ENCODE measurements around the gene MEIKIN. TPM values are rescaled to one million over a fixed set of nuclear protein-coding genes. Genes with fewer than 3 reads are reported as not detected.
A peak's percentile ranks its signal among the peaks of the same experiment; 100 is the strongest.

Gene MEIKIN
- total and polyA plus RNA-seq, 2 experiments from 2014 or later, result not detected

- Histone ChIP-seq H3K79me2 (replicated peaks; ENCODE audit: insufficient read depth) (no peaks in the 10 kb centered on the region), H3K4me3 (no peak overlapping the region), H3K27me3 (ENCODE audit: insufficient read depth) (no peaks in the 10 kb centered on the region), H2AFZ (no peak overlapping the region), H3K27ac (ENCODE audit: low read depth) (no peak overlapping the region), H3K9me2 (ENCODE audit: insufficient read depth) (peaks cover 3% of the 10 kb centered on the region; the same call in 1 of the 2 replicates), H3K36me3 (ENCODE audit: insufficient read depth) (no peaks in the 10 kb centered on the region), H3F3A (replicated peaks; ENCODE audit: low read depth) (no peaks in the 10 kb centered on the region), H3K4me1 (ENCODE audit: insufficient read depth) (no peaks in the 10 kb centered on the region), H4K20me1 (replicated peaks; ENCODE audit: insufficient read depth) (no peaks in the 10 kb centered on the region), H3K4me2 (no peak overlapping the region)
- DNase-seq (ENCODE audit: low spot score), result peak; percentile 51
- peak; percentile 23; the same call in 1 of the 3 replicates for ATAC-seq
- TF ChIP-seq NANOG (IDR thresholded peaks at IDR 0.05; ENCODE audit: borderline replicate concordance) (no peak), CREB1 (CRISPR knock-in tag; IDR thresholded peaks at IDR 0.05; ENCODE audit: low read depth) (no peak), POLR2AphosphoS5 (IDR thresholded peaks at IDR 0.05; ENCODE audit: low read depth) (no peak), ZNF331 (CRISPR knock-in tag; IDR thresholded peaks at IDR 0.05; ENCODE audit: low read depth) (no peak), EZH2 (IDR thresholded peaks at IDR 0.05; ENCODE audit: low read depth, unreplicated experiment) (no peak), STAT1 (IDR thresholded peaks at IDR 0.05; ENCODE audit: unreplicated experiment) (no peak), REST (IDR thresholded peaks at IDR 0.05; ENCODE audit: unreplicated experiment) (no peak), ETS1 (IDR thresholded peaks at IDR 0.05) (no peak)
- no peaks in the 10 kb centered on the region for H3K9me3 Mint-ChIP-seq
- H3K27me3 Mint-ChIP-seq (ENCODE audit: insufficient read depth, low read depth, poor library complexity), result no peaks in the 10 kb centered on the region
- peaks cover 7% of the 10 kb centered on the region for H3K4me1 Mint-ChIP-seq
- H3K36me3 Mint-ChIP-seq (ENCODE audit: low read depth), result no peaks in the 10 kb centered on the region
- no peak overlapping the region for H3K27ac Mint-ChIP-seq
- no peak overlapping the region for H3K4me3 Mint-ChIP-seq
These were observed 130.5 kb downstream of the MEIKIN start for GRCh38 chr5:131814990-131815389.

GRCh38 chr5:131812371-131813160, 132.9 kb downstream of the MEIKIN start:
- no peaks in the 10 kb centered on the region for H3K36me3 ChIP-seq (ENCODE audit: insufficient read depth)
- H3K27ac Mint-ChIP-seq, result no peak overlapping the region
- H3F3A ChIP-seq (replicated peaks; ENCODE audit: low read depth), result no peaks in the 10 kb centered on the region
- H3K79me2 ChIP-seq (replicated peaks; ENCODE audit: insufficient read depth), result no peaks in the 10 kb centered on the region
- no peak for DNase-seq (ENCODE audit: low spot score)
- no peak overlapping the region for H3K27ac ChIP-seq (ENCODE audit: low read depth)
- H2AFZ ChIP-seq, result no peak overlapping the region
- peaks cover 7% of the 10 kb centered on the region for H3K4me1 Mint-ChIP-seq
- no peaks in the 10 kb centered on the region for H3K36me3 Mint-ChIP-seq (ENCODE audit: low read depth)
- H3K9me2 ChIP-seq (ENCODE audit: insufficient read depth), result peaks cover 3% of the 10 kb centered on the region; the same call in 1 of the 2 replicates
- no peak for ATAC-seq
- no peaks in the 10 kb centered on the region for H3K27me3 Mint-ChIP-seq (ENCODE audit: insufficient read depth, low read depth, poor library complexity)
- H3K4me2 ChIP-seq, result no peak overlapping the region
- no peaks in the 10 kb centered on the region for H3K27me3 ChIP-seq (ENCODE audit: insufficient read depth)
- H4K20me1 ChIP-seq (replicated peaks; ENCODE audit: insufficient read depth), result no peaks in the 10 kb centered on the region
- no peaks in the 10 kb centered on the region for H3K4me1 ChIP-seq (ENCODE audit: insufficient read depth)
- H3K4me3 Mint-ChIP-seq, result no peak overlapping the region
- H3K4me3 ChIP-seq, result no peak overlapping the region
- H3K9me3 Mint-ChIP-seq, result no peaks in the 10 kb centered on the region
- TF ChIP-seq ZNF114 (CRISPR knock-in tag; IDR thresholded peaks at IDR 0.05) (no peak), REST (IDR thresholded peaks at IDR 0.05; ENCODE audit: unreplicated experiment) (no peak), CTCF (conservative IDR thresholded peaks at IDR 0.05; ENCODE audit: low read depth in 2 of 2) (no peak), EZH2phosphoT487 (IDR thresholded peaks at IDR 0.05; ENCODE audit: unreplicated experiment) (no peak), NANOG (IDR thresholded peaks at IDR 0.05; ENCODE audit: borderline replicate concordance) (no peak), EZH2 (IDR thresholded peaks at IDR 0.05; ENCODE audit: low read depth, unreplicated experiment) (no peak), CREB1 (CRISPR knock-in tag; IDR thresholded peaks at IDR 0.05; ENCODE audit: low read depth) (no peak), ZNF331 (CRISPR knock-in tag; IDR thresholded peaks at IDR 0.05; ENCODE audit: low read depth) (no peak), STAT1 (IDR thresholded peaks at IDR 0.05; ENCODE audit: unreplicated experiment) (no peak)
